Body of pancreas (tissue), 4 donors: ENCODE results near the gene MAML2.

Experiments
- CTCF ChIP-seq, 7 experiments: fragments of 450-650 bp in 4 of 7; fragments of 200-600 bp in 3 of 7; sonication (generic) in 3 of 7; IDR thresholded peaks; one replicate each; pipeline ENCODE4 v1.5.1; 2016 to 2019; ENCODE audit warnings: antibody characterized with exemption in 7 of 7
- POLR2A ChIP-seq, 3 donors: fragments of 450-650 bp; IDR thresholded peaks; one replicate each; pipeline ENCODE4 v1.6.1; 2016; ENCODE audit warnings: antibody characterized with exemption in 3 of 3, mild to moderate bottlenecking in 2 of 3

- TF ChIP-seq CTCF (IDR thresholded peaks at IDR 0.05) (no peak), POLR2A (IDR thresholded peaks at IDR 0.05) (no peak)
Observed at GRCh38 chr11:96282625-96283220, 60.3 kb downstream of the MAML2 start.
